ENCODE measurements around the gene SFMBT2.

SFMBT2 gene

GRCh38 chr10:7248148-7248547 lies 162.7 kb downstream of the SFMBT2 start:
- H3K27me3 ChIP-seq = no peaks in the 10 kb centered on the region
- no peak for TF ChIP-seq CTCF (IDR thresholded peaks at IDR 0.05)
- no peak overlapping the region for H3K4me3 ChIP-seq (ENCODE audit: low read depth in 1 of 2, low read length in 1 of 2)
- peaks cover 0 to 6% of the 10 kb centered on the region in 2 experiments for H3K4me1 ChIP-seq (ENCODE audit: control insufficient read depth in 1 of 2, insufficient read depth in 1 of 2, low read depth in 1 of 2, low read length in 1 of 2)
- no peaks in the 10 kb centered on the region for H3K9me3 ChIP-seq
- H3K27ac ChIP-seq = no peak overlapping the region
- no peaks in the 10 kb centered on the region for H3K36me3 ChIP-seq

GRCh38 chr10:7245505-7245904 lies 165.3 kb downstream of the SFMBT2 start:
- no peaks in the 10 kb centered on the region for H3K9me3 ChIP-seq
- H3K4me3 ChIP-seq (ENCODE audit: low read depth in 1 of 2, low read length in 1 of 2) = no peak overlapping the region
- no peaks in the 10 kb centered on the region for H3K27me3 ChIP-seq
- peaks cover 0 to 6% of the 10 kb centered on the region in 2 experiments for H3K4me1 ChIP-seq (ENCODE audit: control insufficient read depth in 1 of 2, insufficient read depth in 1 of 2, low read depth in 1 of 2, low read length in 1 of 2)
- H3K36me3 ChIP-seq = no peaks in the 10 kb centered on the region
- no peak overlapping the region for H3K27ac ChIP-seq
- TF ChIP-seq CTCF (IDR thresholded peaks at IDR 0.05) = no peak

GRCh38 chr10:7243873-7244272 lies 167.0 kb downstream of the SFMBT2 start:
- Histone ChIP-seq H3K4me3 (ENCODE audit: low read depth in 1 of 2, low read length in 1 of 2) (no peak overlapping the region), H3K36me3 (no peaks in the 10 kb centered on the region), H3K4me1 (ENCODE audit: control insufficient read depth in 1 of 2, insufficient read depth in 1 of 2, low read depth in 1 of 2, low read length in 1 of 2) (peaks cover 0 to 6% of the 10 kb centered on the region in 2 experiments), H3K27ac (peak overlapping the region; percentile 56), H3K27me3 (no peaks in the 10 kb centered on the region), H3K9me3 (no peaks in the 10 kb centered on the region)
- TF ChIP-seq CTCF (IDR thresholded peaks at IDR 0.05) = no peak

- Histone ChIP-seq H3K4me3 (ENCODE audit: low read depth in 1 of 2, low read length in 1 of 2) (no peak overlapping the region), H3K9me3 (no peaks in the 10 kb centered on the region), H3K36me3 (no peaks in the 10 kb centered on the region), H3K4me1 (ENCODE audit: control insufficient read depth in 1 of 2, insufficient read depth in 1 of 2, low read depth in 1 of 2, low read length in 1 of 2) (peaks cover 0 to 6% of the 10 kb centered on the region in 2 experiments), H3K27ac (no peak overlapping the region), H3K27me3 (no peaks in the 10 kb centered on the region)
- no peak for TF ChIP-seq CTCF (IDR thresholded peaks at IDR 0.05)
Observed at GRCh38 chr10:7243139-7243538, 167.7 kb downstream of the SFMBT2 start.

- Histone ChIP-seq H3K9me3 (no peaks in the 10 kb centered on the region), H3K27ac (no peak overlapping the region), H3K27me3 (no peaks in the 10 kb centered on the region), H3K4me3 (ENCODE audit: low read depth in 1 of 2, low read length in 1 of 2) (no peak overlapping the region), H3K36me3 (no peaks in the 10 kb centered on the region), H3K4me1 (ENCODE audit: control insufficient read depth in 1 of 2, insufficient read depth in 1 of 2, low read depth in 1 of 2, low read length in 1 of 2) (peaks cover 0 to 6% of the 10 kb centered on the region in 2 experiments)
- no peak for TF ChIP-seq CTCF (IDR thresholded peaks at IDR 0.05)
Observed at GRCh38 chr10:7239312-7239985, 171.4 kb downstream of the SFMBT2 start.
